Endodermal cell (in vitro differentiated cells): Measurements from ENCODE around the gene PRAMEF14. TPM values are rescaled to one million over a fixed set of nuclear protein-coding genes. Genes with fewer than 3 reads are reported as not detected.
"Not testable (repeated sequence)": the region's sequence is repeated elsewhere in the genome, so short reads cannot be mapped to it uniquely, and the experiment has no call there.

Experiments
- DNase-seq: peaks from one replicate; pipeline ENCODE4 v3.0.0-alpha.2; 2017
- H3K27ac ChIP-seq: 2 replicates; pipeline ENCODE4 v1.5.1; 2013; ENCODE audit warnings: mild to moderate bottlenecking, low read depth, low read length, moderate library complexity
- H3K27me3 ChIP-seq: 2 replicates; pipeline ENCODE4 v1.6.1; 2013; ENCODE audit warnings: mild to moderate bottlenecking, low read length, moderate library complexity; ENCODE audit not compliant: insufficient read depth, control insufficient read depth, poor library complexity, severe bottlenecking
- H3K36me3 ChIP-seq: 2 replicates; pipeline ENCODE4 v1.7.0; 2013; ENCODE audit warnings: mild to moderate bottlenecking, low read length, moderate library complexity; ENCODE audit not compliant: control insufficient read depth, insufficient read depth
- H3K4me1 ChIP-seq: one replicate; pipeline ENCODE4 v1.7.0; 2013; ENCODE audit warnings: low read length; ENCODE audit not compliant: control insufficient read depth, insufficient read depth
- H3K4me3 ChIP-seq: 2 replicates; pipeline ENCODE4 v1.5.1; 2013; ENCODE audit warnings: mild to moderate bottlenecking, low read length, moderate library complexity
- H3K9ac ChIP-seq: 2 replicates; pipeline ENCODE4 v1.6.1; 2013; ENCODE audit warnings: mild to moderate bottlenecking, low read length, moderate library complexity; ENCODE audit not compliant: poor library complexity, severe bottlenecking; ENCODE audit errors: extremely low read depth
- H3K9me3 ChIP-seq: 2 replicates; pipeline ENCODE4 v1.6.1; 2013; ENCODE audit warnings: mild to moderate bottlenecking, low read length, moderate library complexity; ENCODE audit not compliant: control insufficient read depth
- H3K27ac Mint-ChIP-seq: 2 replicates; pipeline ENCODE4 v1.8.0; 2020; ENCODE audit warnings: mixed read lengths
- H3K27me3 Mint-ChIP-seq: 2 replicates; pipeline ENCODE4 v1.8.0; 2021; ENCODE audit warnings: mild to moderate bottlenecking, mixed read lengths; ENCODE audit not compliant: insufficient read depth
- H3K36me3 Mint-ChIP-seq: 2 replicates; pipeline ENCODE4 v1.8.0; 2020; ENCODE audit warnings: low read depth, mixed read lengths
- H3K4me1 Mint-ChIP-seq: 2 replicates; pipeline ENCODE4 v1.8.0; 2020; ENCODE audit warnings: mixed read lengths
- H3K4me3 Mint-ChIP-seq: 2 replicates; pipeline ENCODE4 v1.8.0; 2020; ENCODE audit warnings: mild to moderate bottlenecking, moderate library complexity, mixed read lengths
- H3K9me3 Mint-ChIP-seq: 2 replicates; pipeline ENCODE4 v1.8.0; 2020; ENCODE audit warnings: mild to moderate bottlenecking, mixed read lengths
- WGBS, 2 experiments: methylation state at CpG; one replicate each; pipeline versions ENCODE4 v1.1.5 to v1.1.7; 2013; ENCODE audit warnings: missing lambda C conversion rate in 2 of 2, mixed read lengths in 1 of 2; ENCODE audit not compliant: insufficient coverage in 1 of 2, insufficient read length in 1 of 2; 5-methylcytosine and 5-hydroxymethylcytosine counted together
- total RNA-seq, 2 donors: library from RNA; stranded (reverse); fragmentation: NEBNext Ultra II Directional in 1 of 2; extraction: Animal tissue kit (Norgen Biotek cat#: 25700) in 1 of 2; gene quantifications; 2 replicates in 1 of 2; 3 replicates in 1 of 2; pipeline ENCODE4 v1.2.1, GENCODE V29; 2021

The PRAMEF14 gene
- total RNA-seq, 2 donors from 2014 or later, result not detected

DNA sequence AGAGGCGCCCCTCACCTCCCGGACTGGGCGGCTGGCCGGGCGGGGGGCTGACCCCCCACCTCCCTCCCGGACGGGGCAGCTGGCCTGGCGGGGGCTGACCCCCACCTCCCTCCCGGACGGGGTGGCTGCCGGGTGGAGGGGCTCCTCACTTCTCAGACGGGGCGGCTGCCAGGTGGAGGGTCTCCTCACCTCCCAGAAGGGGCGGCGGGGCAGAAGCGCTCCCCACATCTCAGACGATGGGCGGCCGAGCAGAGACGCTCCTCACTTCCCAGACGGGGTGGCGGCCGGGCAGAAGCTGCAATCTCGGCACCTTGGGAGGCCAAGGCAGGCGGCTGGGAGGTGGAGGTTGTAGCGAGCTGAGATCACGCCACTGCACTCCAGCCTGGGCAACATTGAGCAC is 48.2 kb downstream of the PRAMEF14 start:
- H3K36me3 ChIP-seq, H3K4me3 ChIP-seq, H3K9ac ChIP-seq, H3K36me3 Mint-ChIP-seq, H3K4me1 Mint-ChIP-seq, H3K27me3 Mint-ChIP-seq, H3K27ac ChIP-seq, H3K4me1 ChIP-seq, H3K27me3 ChIP-seq, H3K4me3 Mint-ChIP-seq, H3K27ac Mint-ChIP-seq, H3K9me3 Mint-ChIP-seq, DNase-seq, H3K9me3 ChIP-seq: not testable (repeated sequence)
- WGBS, 2 experiments, result 100% methylated on average over 2 of the region's 27 CpGs; no CpG with 5 or more reads in 1 of the 2 experiments

DNA sequence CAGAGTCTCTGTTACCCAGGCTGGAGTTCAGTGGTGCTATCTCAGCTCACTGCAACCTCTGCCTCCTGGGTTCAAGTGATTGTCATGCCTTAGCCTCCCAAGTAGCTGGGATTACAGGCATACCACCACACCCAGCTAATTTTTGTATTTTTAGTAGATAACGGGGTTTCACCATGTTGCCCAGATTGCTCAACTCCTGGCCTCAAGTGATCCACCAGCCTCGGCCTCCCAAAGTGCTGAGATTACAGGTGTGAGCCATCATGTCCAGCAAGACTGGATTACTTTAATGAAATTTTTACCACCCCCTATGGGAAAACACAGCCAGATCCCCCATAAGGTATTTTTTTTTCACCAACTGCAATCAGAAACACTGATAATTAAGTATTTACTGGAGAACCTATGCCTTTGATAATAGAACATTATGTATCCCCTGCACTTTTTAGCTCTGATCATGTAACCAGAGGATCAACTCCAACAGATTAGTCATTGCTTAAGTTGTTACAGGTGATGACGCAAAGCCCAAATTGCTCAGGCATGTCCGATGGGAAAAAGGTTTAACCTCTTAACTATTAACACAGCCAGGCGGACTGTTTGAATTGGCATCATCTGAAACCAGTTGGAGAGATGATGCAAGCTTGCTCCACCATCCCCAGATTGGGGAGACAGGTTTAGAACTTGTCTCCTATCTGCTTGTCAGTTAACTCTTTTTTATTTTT is 49.6 kb downstream of the PRAMEF14 start:
- H3K4me3 ChIP-seq, H3K9me3 Mint-ChIP-seq, H3K4me1 ChIP-seq, H3K4me1 Mint-ChIP-seq, H3K36me3 ChIP-seq, H3K36me3 Mint-ChIP-seq, DNase-seq, H3K9ac ChIP-seq, H3K27me3 ChIP-seq, H3K27ac ChIP-seq, H3K27me3 Mint-ChIP-seq, H3K27ac Mint-ChIP-seq, H3K4me3 Mint-ChIP-seq, H3K9me3 ChIP-seq: not testable (repeated sequence)
- no CpG with 5 or more reads among the region's 5 CpGs for WGBS, 2 experiments

Other genes starting within 250 kb of the PRAMEF14 start
- not detected for gene HNRNPCL2, start 230.3 kb downstream of the PRAMEF14 start, total RNA-seq
- not detected for gene PRAMEF26, start 191.1 kb downstream of the PRAMEF14 start, total RNA-seq
- gene HNRNPCL4, start 181.5 kb downstream of the PRAMEF14 start, total RNA-seq, result not detected
- not detected for gene PRAMEF9, start 175.3 kb downstream of the PRAMEF14 start, total RNA-seq
- not detected for gene PRAMEF13, start 145.7 kb downstream of the PRAMEF14 start, total RNA-seq
- gene PRAMEF18, start 121.0 kb downstream of the PRAMEF14 start, total RNA-seq, result not detected
- gene PRAMEF5, start 92.9 kb downstream of the PRAMEF14 start, total RNA-seq, result not detected
- not detected for gene PRAMEF8, start 62.0 kb downstream of the PRAMEF14 start, total RNA-seq
- gene PRAMEF33, start 43.6 kb downstream of the PRAMEF14 start, total RNA-seq, result not detected
- not detected for gene PRAMEF15, start 31.6 kb downstream of the PRAMEF14 start, total RNA-seq
- not detected for gene PRAMEF19, start 24.8 kb upstream of the PRAMEF14 start, total RNA-seq
- gene PRAMEF17, start 42.5 kb upstream of the PRAMEF14 start, total RNA-seq, result not detected
- gene PRAMEF20, start 63.3 kb upstream of the PRAMEF14 start, total RNA-seq, result not detected
- gene LRRC38, start 166.9 kb upstream of the PRAMEF14 start, total RNA-seq, result under 1 TPM; 0.46 to 0.51 TPM
- gene PDPN, start 236.7 kb upstream of the PRAMEF14 start, total RNA-seq, result 10 to 100 TPM; 29.9 to 43.2 TPM